H9 (cell line): ENCODE data around the gene GALNT2. TPM values are rescaled to one million over a fixed set of nuclear protein-coding genes. Genes with fewer than 3 reads are reported as not detected.

Experiments used
- DNase-seq: peaks from one replicate; pipeline ENCODE4 v3.0.0-alpha.2; 2017
- H2AFZ ChIP-seq: one replicate; pipeline ENCODE4 v1.6.1; 2013; ENCODE audit warnings: mild to moderate bottlenecking, low read length, control low read depth, moderate library complexity
- H2AK5ac ChIP-seq: 2 replicates; pipeline ENCODE4 v1.6.1; 2013; ENCODE audit warnings: low read length, control low read depth, mixed read lengths; ENCODE audit not compliant: insufficient read length
- H2BK120ac ChIP-seq: one replicate; pipeline ENCODE4 v1.6.1; 2013; ENCODE audit warnings: low read depth, mild to moderate bottlenecking, low read length, control low read depth, inconsistent platforms; ENCODE audit not compliant: poor library complexity, severe bottlenecking
- H2BK12ac ChIP-seq: 2 replicates; pipeline ENCODE4 v1.6.1; 2013; ENCODE audit warnings: low read length, control low read depth, mixed read lengths, low read depth; ENCODE audit not compliant: insufficient read length
- H2BK15ac ChIP-seq: 2 replicates; pipeline ENCODE4 v1.6.1; 2013; ENCODE audit warnings: low read depth, low read length, control low read depth
- H2BK20ac ChIP-seq: one replicate; pipeline ENCODE4 v1.6.1; 2013; ENCODE audit warnings: low read depth, mild to moderate bottlenecking, low read length, control low read depth, inconsistent platforms; ENCODE audit not compliant: poor library complexity, severe bottlenecking
- H2BK5ac ChIP-seq: 2 replicates; pipeline ENCODE4 v1.6.1; 2013; ENCODE audit warnings: low read length, control low read depth, mixed read lengths; ENCODE audit not compliant: insufficient read length
- H3K14ac ChIP-seq: 2 replicates; pipeline ENCODE4 v1.6.1; 2013; ENCODE audit warnings: low read length, control low read depth; ENCODE audit not compliant: insufficient read depth
- H3K18ac ChIP-seq: 2 replicates; pipeline ENCODE4 v1.6.1; 2013; ENCODE audit warnings: low read depth, mild to moderate bottlenecking, mixed read lengths, low read length, control low read depth; ENCODE audit not compliant: insufficient read length
- H3K23ac ChIP-seq: 2 replicates; pipeline ENCODE4 v1.6.1; 2013; ENCODE audit warnings: low read length, control low read depth, mixed read lengths, low read depth; ENCODE audit not compliant: insufficient read length
- H3K23me2 ChIP-seq: 2 replicates; pipeline ENCODE4 v1.6.1; 2013; ENCODE audit warnings: low read depth, mild to moderate bottlenecking, mixed read lengths, low read length, control low read depth; ENCODE audit not compliant: insufficient read length, poor library complexity, severe bottlenecking
- H3K27ac ChIP-seq: 2 replicates; pipeline ENCODE4 v1.5.1; 2013; ENCODE audit warnings: low read length, control low read depth, mixed read lengths, low read depth; ENCODE audit not compliant: insufficient read length
- H3K27me3 ChIP-seq: 2 replicates; pipeline ENCODE4 v1.6.1; 2013; ENCODE audit warnings: low read length, control low read depth, inconsistent platforms; ENCODE audit not compliant: insufficient read depth
- H3K4ac ChIP-seq: 2 replicates; pipeline ENCODE4 v1.6.1; 2013; ENCODE audit warnings: low read depth, mild to moderate bottlenecking, control low read depth, inconsistent platforms, low read length, moderate library complexity
- H3K4me1 ChIP-seq: 2 replicates; pipeline ENCODE4 v1.6.1; 2013; ENCODE audit warnings: low read length, control low read depth, inconsistent platforms; ENCODE audit not compliant: insufficient read depth
- H3K4me2 ChIP-seq: 2 replicates; pipeline ENCODE4 v1.6.1; 2013; ENCODE audit warnings: low read length, control low read depth, mixed read lengths; ENCODE audit not compliant: insufficient read length, insufficient read depth
- H3K56ac ChIP-seq: 2 replicates; pipeline ENCODE4 v1.6.1; 2013; ENCODE audit warnings: low read depth, mild to moderate bottlenecking, mixed read lengths, low read length, control low read depth; ENCODE audit not compliant: insufficient read length
- H3K79me1 ChIP-seq: 2 replicates; pipeline ENCODE4 v1.6.1; 2013; ENCODE audit warnings: low read depth, mild to moderate bottlenecking, moderate library complexity, low read length, control low read depth, inconsistent platforms; ENCODE audit not compliant: insufficient read depth, poor library complexity, severe bottlenecking
- H3K79me2 ChIP-seq: 2 replicates; pipeline ENCODE4 v1.6.1; 2013; ENCODE audit warnings: low read length, control low read depth, inconsistent platforms; ENCODE audit not compliant: insufficient read depth
- H3K9ac ChIP-seq: 2 replicates; pipeline ENCODE4 v1.6.1; 2013; ENCODE audit warnings: low read length, control low read depth, mixed read lengths; ENCODE audit not compliant: insufficient read length; ENCODE audit errors: extremely low read depth
- H3K9me3 ChIP-seq: one replicate; pipeline ENCODE4 v1.6.1; 2013; ENCODE audit warnings: low read depth, low read length, inconsistent platforms; ENCODE audit not compliant: control insufficient read depth
- H3T11ph ChIP-seq: one replicate; pipeline ENCODE4 v1.6.1; 2013; ENCODE audit warnings: mild to moderate bottlenecking, low read length, control low read depth, inconsistent platforms
- H4K20me1 ChIP-seq: one replicate; pipeline ENCODE4 v1.6.1; 2013; ENCODE audit not compliant: control insufficient read depth, insufficient read length, insufficient read depth
- H4K5ac ChIP-seq: 2 replicates; pipeline ENCODE4 v1.6.1; 2013; ENCODE audit warnings: low read depth, mild to moderate bottlenecking, mixed read lengths, low read length, control low read depth; ENCODE audit not compliant: insufficient read length
- H4K8ac ChIP-seq: replicated peaks from 2 replicates; pipeline ENCODE4 v1.6.1; 2013; ENCODE audit warnings: low read length, control low read depth, mixed read lengths, low read depth; ENCODE audit not compliant: insufficient read length
- H4K91ac ChIP-seq: 2 replicates; pipeline ENCODE4 v1.6.1; 2013; ENCODE audit warnings: low read depth, mild to moderate bottlenecking, moderate library complexity, mixed read lengths, low read length, control low read depth; ENCODE audit not compliant: insufficient read length
- H3K27ac Mint-ChIP-seq, 3 experiments: 2 replicates in 2 of 3; 3 replicates in 1 of 3; pipeline ENCODE4 v1.8.0; 2020 to 2021; ENCODE audit warnings: mixed read lengths in 3 of 3, mild to moderate bottlenecking in 1 of 3, moderate library complexity in 1 of 3
- H3K27me3 Mint-ChIP-seq: 2 replicates; pipeline ENCODE4 v1.8.0; 2021; ENCODE audit warnings: low read depth, mild to moderate bottlenecking, moderate library complexity, mixed read lengths
- H3K36me3 Mint-ChIP-seq, 3 experiments: 2 replicates in 2 of 3; 3 replicates in 1 of 3; pipeline ENCODE4 v1.8.0; 2020 to 2021; ENCODE audit warnings: low read depth in 3 of 3, mixed read lengths in 3 of 3; ENCODE audit not compliant: insufficient read depth in 1 of 3
- H3K4me1 Mint-ChIP-seq, 2 experiments: 2 replicates each; pipeline ENCODE4 v1.8.0; 2020; ENCODE audit warnings: mixed read lengths in 2 of 2
- H3K4me3 Mint-ChIP-seq, 2 experiments: 2 replicates in 1 of 2; 3 replicates in 1 of 2; pipeline ENCODE4 v1.8.0; 2020 to 2021; ENCODE audit warnings: mild to moderate bottlenecking in 2 of 2, mixed read lengths in 2 of 2, moderate library complexity in 1 of 2
- H3K9me3 Mint-ChIP-seq, 2 experiments: 2 replicates in 1 of 2; 3 replicates in 1 of 2; pipeline ENCODE4 v1.8.0; 2020; ENCODE audit warnings: mild to moderate bottlenecking in 2 of 2, mixed read lengths in 2 of 2, moderate library complexity in 1 of 2
- CTCF ChIP-seq: fragments of 200-600 bp; sonication (generic); conservative IDR thresholded peaks from 3 replicates; pipeline ENCODE4 v1.8.0; 2021; ENCODE audit warnings: antibody characterized with exemption, mild to moderate bottlenecking
- WGBS: extraction: QIAGEN DNeasy Blood & Tissue Kit; methylation state at CpG from one replicate; pipeline ENCODE4 v1.1.7; 2013; ENCODE audit warnings: missing lambda C conversion rate, low lambda C conversion rate, mixed read lengths; ENCODE audit not compliant: insufficient read length; ENCODE audit errors: extremely low coverage; 5-methylcytosine and 5-hydroxymethylcytosine counted together
- total RNA-seq: library from RNA; stranded (reverse); gene quantifications from 2 replicates; pipeline ENCODE4 v1.2.1, GENCODE V29; 2021

Gene GALNT2
- total RNA-seq, 1 experiment from 2014 or later: 57.6 TPM

GRCh38 chr1:230064283-230064682 lies 2.8 kb upstream of the GALNT2 start:
- no peak overlapping the region for H3K4me2 ChIP-seq
- Mint-ChIP-seq H3K9me3 (peaks cover 16 to 18% of the 10 kb centered on the region in 2 experiments), H3K4me3 (no peak overlapping the region), H3K36me3 (peaks cover 0 to 17% (median 0%) of the 10 kb centered on the region in 3 experiments; a peak in 4 of 7 replicates), H3K4me1 (peaks cover 14 to 19% of the 10 kb centered on the region in 2 experiments), H3K27me3 (peaks cover 12% of the 10 kb centered on the region), H3K27ac (no peak overlapping the region)
- no peak overlapping the region for H3K4ac ChIP-seq
- peaks cover 6% of the 10 kb centered on the region for H3K4me1 ChIP-seq
- no peak overlapping the region for H4K5ac ChIP-seq
- peaks cover 5% of the 10 kb centered on the region; the same call in 1 of the 2 replicates for H3K27me3 ChIP-seq
- peaks cover 18% of the 10 kb centered on the region for H3K23me2 ChIP-seq
- no peak overlapping the region for H2BK15ac ChIP-seq
- no peaks in the 10 kb centered on the region for H3K79me1 ChIP-seq
- no peak overlapping the region for H3K18ac ChIP-seq
- no CpG with 5 or more reads among the region's 6 CpGs for WGBS
- no peak overlapping the region for H3T11ph ChIP-seq
- no peak overlapping the region for H3K9ac ChIP-seq
- H3K9me3 ChIP-seq: no peaks in the 10 kb centered on the region
- no peak overlapping the region for H2AK5ac ChIP-seq
- H2BK5ac ChIP-seq: no peak overlapping the region
- no peak for TF ChIP-seq CTCF
- no peak overlapping the region for H2AFZ ChIP-seq
- no peak overlapping the region for H4K91ac ChIP-seq
- no peak overlapping the region for H2BK120ac ChIP-seq
- no peak overlapping the region for H3K27ac ChIP-seq
- no peak overlapping the region for H3K14ac ChIP-seq
- H2BK20ac ChIP-seq: no peak overlapping the region
- no peaks in the 10 kb centered on the region for H4K20me1 ChIP-seq
- H2BK12ac ChIP-seq: no peak overlapping the region
- no peak overlapping the region for H3K56ac ChIP-seq
- H3K79me2 ChIP-seq: peaks cover 6% of the 10 kb centered on the region; the same call in 1 of the 2 replicates
- no peak overlapping the region for H4K8ac ChIP-seq
- H3K23ac ChIP-seq: no peak overlapping the region
- DNase-seq: no peak
